ENCODE results near the gene DMXL1. TPM values are rescaled to one million over a fixed set of nuclear protein-coding genes. Genes with fewer than 3 reads are reported as not detected.

The DMXL1 gene
- total and polyA plus RNA-seq, 4 donors, result 8.8 to 125 (median 27.0) TPM

DNA sequence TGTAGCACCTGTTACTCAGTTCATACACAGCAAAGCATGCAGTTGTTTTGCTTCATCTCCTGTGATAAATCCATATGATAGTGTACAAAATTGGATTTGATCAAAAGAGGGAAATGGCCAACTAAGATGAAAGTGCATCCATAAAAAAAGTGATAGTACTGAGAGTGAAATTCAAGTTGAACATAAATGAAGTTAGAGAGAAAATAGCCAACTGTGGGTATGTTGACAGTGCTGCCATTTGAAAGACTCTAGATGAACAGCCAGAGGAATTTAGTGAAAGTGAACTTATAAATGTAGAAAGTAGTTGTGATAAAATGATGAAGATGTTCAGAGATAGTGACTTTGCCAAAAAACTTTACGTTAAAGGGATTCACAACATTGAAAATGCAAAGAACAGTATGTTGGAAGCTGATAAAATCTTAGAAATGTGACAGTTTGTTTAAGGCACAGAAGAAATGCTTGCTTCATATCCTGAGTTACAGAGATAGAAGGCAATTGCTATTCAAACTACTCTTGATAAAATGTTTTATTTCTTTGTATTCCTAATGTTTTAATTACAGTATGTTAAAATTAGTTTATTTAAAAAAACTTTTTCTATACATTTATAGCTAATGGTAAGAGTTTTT, 119.7 kb downstream of the DMXL1 start:
- no peak for ATAC-seq (ENCODE audit: insufficient read depth, low FRiP score)
- TF ChIP-seq, protein P1, sequence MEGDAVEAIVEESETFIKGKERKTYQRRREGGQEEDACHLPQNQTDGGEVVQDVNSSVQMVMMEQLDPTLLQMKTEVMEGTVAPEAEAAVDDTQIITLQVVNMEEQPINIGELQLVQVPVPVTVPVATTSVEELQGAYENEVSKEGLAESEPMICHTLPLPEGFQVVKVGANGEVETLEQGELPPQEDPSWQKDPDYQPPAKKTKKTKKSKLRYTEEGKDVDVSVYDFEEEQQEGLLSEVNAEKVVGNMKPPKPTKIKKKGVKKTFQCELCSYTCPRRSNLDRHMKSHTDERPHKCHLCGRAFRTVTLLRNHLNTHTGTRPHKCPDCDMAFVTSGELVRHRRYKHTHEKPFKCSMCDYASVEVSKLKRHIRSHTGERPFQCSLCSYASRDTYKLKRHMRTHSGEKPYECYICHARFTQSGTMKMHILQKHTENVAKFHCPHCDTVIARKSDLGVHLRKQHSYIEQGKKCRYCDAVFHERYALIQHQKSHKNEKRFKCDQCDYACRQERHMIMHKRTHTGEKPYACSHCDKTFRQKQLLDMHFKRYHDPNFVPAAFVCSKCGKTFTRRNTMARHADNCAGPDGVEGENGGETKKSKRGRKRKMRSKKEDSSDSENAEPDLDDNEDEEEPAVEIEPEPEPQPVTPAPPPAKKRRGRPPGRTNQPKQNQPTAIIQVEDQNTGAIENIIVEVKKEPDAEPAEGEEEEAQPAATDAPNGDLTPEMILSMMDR (IDR thresholded peaks at IDR 0.05; ENCODE audit: control extremely low read depth, extremely low read depth), result no peak
- H3K4me1 ChIP-seq (ENCODE audit: control insufficient read depth in 5 of 5, insufficient read depth in 5 of 5, low read length in 5 of 5), result no peaks in the 10 kb centered on the region
- H3K4me3 ChIP-seq, result no peak overlapping the region
- no peaks in the 10 kb centered on the region for H3K9me3 ChIP-seq (ENCODE audit: control insufficient read depth in 4 of 4, insufficient read depth in 3 of 4, low read length in 3 of 4)
- no peaks in the 10 kb centered on the region for H3K27me3 ChIP-seq (ENCODE audit: control insufficient read depth in 3 of 3, insufficient read depth in 3 of 3, low read length in 2 of 3)
- H3K27ac ChIP-seq (ENCODE audit: low read depth in 1 of 2, low read length in 1 of 2), result no peak overlapping the region
- WGBS, 2 donors, result 40 to 56% methylated on average over 1 of the region's 1 CpG
- peaks cover 0 to 9% (median 6%) of the 10 kb centered on the region in 4 donors for H3K36me3 ChIP-seq (ENCODE audit: control insufficient read depth in 4 of 4, insufficient read depth in 4 of 4, low read length in 4 of 4)
- peak in 2 of 3 donors; percentile 26 to 32 for DNase-seq
- no peak overlapping the region for H3K9ac ChIP-seq (ENCODE audit: insufficient read depth in 1 of 2, low read length in 2 of 2)

DNA sequence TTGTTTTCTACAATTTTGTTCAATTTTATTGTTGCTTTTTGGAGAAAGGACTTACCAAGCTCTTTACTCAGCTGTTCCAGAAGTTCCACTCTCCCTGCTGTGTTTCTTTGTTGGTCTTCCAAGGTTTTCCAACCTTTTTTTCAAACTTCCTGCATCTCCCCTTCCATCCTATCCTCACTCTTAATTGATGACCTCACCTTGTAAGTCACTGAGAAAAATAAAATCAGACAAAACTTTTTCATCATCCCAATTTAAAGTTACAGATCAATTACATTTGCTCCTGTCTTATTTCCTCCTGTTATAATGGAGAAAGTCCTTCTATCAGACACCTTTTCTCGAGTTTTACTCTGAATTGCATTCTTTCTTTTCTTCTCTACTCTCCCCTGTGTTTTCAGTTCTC, 121.1 kb downstream of the DMXL1 start:
- ATAC-seq (ENCODE audit: insufficient read depth, low FRiP score), result no peak

DNA sequence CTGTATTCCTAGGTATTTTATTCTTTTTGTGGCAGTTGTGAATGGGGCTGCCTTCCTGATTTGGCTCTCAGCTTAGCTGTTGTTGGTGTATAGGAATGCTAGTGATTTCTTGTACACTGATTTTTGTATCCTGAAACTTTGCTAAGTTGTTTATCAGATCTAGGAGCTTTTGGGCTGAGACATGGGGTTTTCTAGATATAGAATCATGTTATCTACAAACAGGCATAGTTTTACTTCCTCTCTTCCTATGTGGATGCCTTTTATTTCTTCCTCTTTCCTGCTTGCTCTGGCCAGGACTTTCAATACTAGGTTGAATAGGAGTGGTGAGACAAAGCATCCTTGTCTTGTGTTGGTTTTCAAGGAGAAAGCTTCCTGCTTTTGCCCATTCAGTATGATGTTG, 129.9 kb downstream of the DMXL1 start:
- Histone ChIP-seq H3K27me3 (ENCODE audit: control insufficient read depth in 3 of 3, insufficient read depth in 3 of 3, low read length in 2 of 3) (no peaks in the 10 kb centered on the region), H3K9me3 (ENCODE audit: control insufficient read depth in 4 of 4, insufficient read depth in 3 of 4, low read length in 3 of 4) (peaks cover 0 to 9% (median 2%) of the 10 kb centered on the region in 4 donors), H3K27ac (ENCODE audit: low read depth in 1 of 2, low read length in 1 of 2) (no peak overlapping the region), H3K9ac (ENCODE audit: insufficient read depth in 1 of 2, low read length in 2 of 2) (no peak overlapping the region), H3K36me3 (ENCODE audit: control insufficient read depth in 4 of 4, insufficient read depth in 4 of 4, low read length in 4 of 4) (peaks cover 6 to 33% (median 22%) of the 10 kb centered on the region in 4 donors), H3K4me1 (ENCODE audit: control insufficient read depth in 5 of 5, insufficient read depth in 5 of 5, low read length in 5 of 5) (no peaks in the 10 kb centered on the region), H3K4me3 (no peak overlapping the region)
- DNase-seq (no peak), ATAC-seq (ENCODE audit: insufficient read depth, low FRiP score) (no peak)
- TF ChIP-seq, protein P1 (IDR thresholded peaks at IDR 0.05; ENCODE audit: control extremely low read depth, extremely low read depth), result no peak

More for the DNA sequence above, 121.1 kb downstream of the DMXL1 start:
- no peak overlapping the region for H3K9ac ChIP-seq (ENCODE audit: insufficient read depth in 1 of 2, low read length in 2 of 2)
- WGBS, 2 donors, result 99 to 100% methylated on average over 1 of the region's 1 CpG
- DNase-seq, result no peak
- TF ChIP-seq, protein P1 (IDR thresholded peaks at IDR 0.05; ENCODE audit: control extremely low read depth, extremely low read depth), result no peak
- no peaks in the 10 kb centered on the region for H3K9me3 ChIP-seq (ENCODE audit: control insufficient read depth in 4 of 4, insufficient read depth in 3 of 4, low read length in 3 of 4)
- peaks cover 0 to 9% (median 6%) of the 10 kb centered on the region in 4 donors for H3K36me3 ChIP-seq (ENCODE audit: control insufficient read depth in 4 of 4, insufficient read depth in 4 of 4, low read length in 4 of 4)
- no peaks in the 10 kb centered on the region for H3K4me1 ChIP-seq (ENCODE audit: control insufficient read depth in 5 of 5, insufficient read depth in 5 of 5, low read length in 5 of 5)
- H3K4me3 ChIP-seq, result no peak overlapping the region
- no peaks in the 10 kb centered on the region for H3K27me3 ChIP-seq (ENCODE audit: control insufficient read depth in 3 of 3, insufficient read depth in 3 of 3, low read length in 2 of 3)
- H3K27ac ChIP-seq (ENCODE audit: low read depth in 1 of 2, low read length in 1 of 2), result no peak overlapping the region

DNA sequence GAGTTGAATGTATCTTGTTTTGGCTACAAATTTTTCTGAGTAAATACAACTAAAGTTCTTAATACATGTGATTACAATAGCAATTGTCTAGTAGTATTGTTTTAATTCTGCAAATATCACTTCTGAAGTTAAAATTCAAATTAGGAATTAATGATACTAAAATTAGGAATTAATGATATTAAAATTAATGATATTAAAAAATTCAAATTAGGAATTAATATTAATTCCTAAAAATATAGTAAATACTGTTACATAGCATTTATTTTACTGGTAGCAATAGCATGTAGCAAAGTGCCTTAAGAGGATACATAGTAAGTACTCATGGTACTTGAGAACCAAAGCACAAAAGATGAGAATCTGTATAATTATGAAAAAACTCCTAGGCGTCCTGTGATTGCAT, 136.2 kb downstream of the DMXL1 start:
- 88% methylated on average over 1 of the region's 1 CpG for WGBS, 2 donors
- DNase-seq, result no peak
- peaks cover 0 to 1% (median 0%) of the 10 kb centered on the region in 4 donors for H3K9me3 ChIP-seq (ENCODE audit: control insufficient read depth in 4 of 4, insufficient read depth in 3 of 4, low read length in 3 of 4)

More for the DNA sequence above, 136.2 kb downstream of the DMXL1 start:
- no peak for ATAC-seq (ENCODE audit: insufficient read depth, low FRiP score)
- Histone ChIP-seq H3K4me3 (no peak overlapping the region), H3K9ac (ENCODE audit: insufficient read depth in 1 of 2, low read length in 2 of 2) (no peak overlapping the region), H3K4me1 (ENCODE audit: control insufficient read depth in 5 of 5, insufficient read depth in 5 of 5, low read length in 5 of 5) (no peaks in the 10 kb centered on the region), H3K27ac (ENCODE audit: low read depth in 1 of 2, low read length in 1 of 2) (no peak overlapping the region), H3K36me3 (ENCODE audit: control insufficient read depth in 4 of 4, insufficient read depth in 4 of 4, low read length in 4 of 4) (peaks cover 2 to 7% (median 5%) of the 10 kb centered on the region in 4 donors), H3K27me3 (ENCODE audit: control insufficient read depth in 3 of 3, insufficient read depth in 3 of 3, low read length in 2 of 3) (no peaks in the 10 kb centered on the region)
- TF ChIP-seq, protein P1 (IDR thresholded peaks at IDR 0.05; ENCODE audit: control extremely low read depth, extremely low read depth), result no peak
